ENCODE measurements around the gene PYGB.

- no peak for TF ChIP-seq POLR2A (IDR thresholded peaks at IDR 0.05; ENCODE audit: low read depth, low read length)
- no peak for TF ChIP-seq POLR2AphosphoS5 (IDR thresholded peaks at IDR 0.05; ENCODE audit: low read depth, low read length)
- TF ChIP-seq TAF1 (IDR thresholded peaks at IDR 0.05; ENCODE audit: low read depth, low read length): no peak
Measured at GRCh38 chr20:25218492-25218891, 29.4 kb upstream of the PYGB start.
